ENCODE results near the gene EEA1. TPM values are rescaled to one million over a fixed set of nuclear protein-coding genes. Genes with fewer than 3 reads are reported as not detected.

The EEA1 gene
- total and polyA plus RNA-seq, 2 of the 4 experiments (the other 2 are of a cell fraction): 4.6 to 12.5 TPM

DNA sequence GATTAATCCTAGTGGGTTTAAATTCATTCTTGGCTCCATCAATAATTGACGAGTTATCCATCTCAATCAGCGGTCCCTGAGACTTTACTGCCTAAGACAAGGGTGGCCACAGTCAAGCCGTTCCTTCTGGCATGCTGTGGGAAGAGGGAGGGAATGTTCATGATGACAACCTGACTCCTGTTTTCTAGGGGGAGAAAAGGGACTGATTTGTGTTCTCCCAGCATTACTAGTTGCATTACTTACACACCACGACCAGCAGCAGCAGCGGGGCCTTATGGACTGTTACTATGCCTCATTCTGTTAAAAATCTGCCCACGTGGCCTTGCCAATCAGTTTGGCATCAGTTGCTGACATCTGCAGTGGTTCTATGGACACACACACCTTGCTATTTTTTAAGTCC lies 196.4 kb downstream of the EEA1 start:
- dilution Hi-C loops (cut with HindIII; ENCODE audit: low sequenced_read_pairs, unreplicated experiment) (no loop called here), intact Hi-C loops (cut with micrococcal nuclease) (no loop called here), in situ Hi-C loops (cut with MboI; ENCODE audit: low sequenced_read_pairs) (no loop called here)
- Histone ChIP-seq H3K9ac (ENCODE audit: low read depth, low read length) (no peak overlapping the region), H3K18ac (ENCODE audit: low read depth, low read length) (no peak overlapping the region), H4K8ac (ENCODE audit: low read depth in 2 of 2, low read length in 2 of 2) (no peak overlapping the region), H2BK15ac (ENCODE audit: low read depth, low read length) (no peak overlapping the region), H4K5ac (ENCODE audit: low read depth, low read length) (no peak overlapping the region), H2AK9ac (replicated peaks; ENCODE audit: low read depth, low read length, poor library complexity) (no peak overlapping the region), H3K79me1 (ENCODE audit: low read depth in 1 of 2, low read length in 2 of 2) (no peaks in the 10 kb centered on the region), H3K4me1 (ENCODE audit: control insufficient read depth, insufficient read depth, low read length) (peaks cover 9% of the 10 kb centered on the region), H3K23ac (ENCODE audit: low read depth, low read length) (no peak overlapping the region), H4K20me1 (ENCODE audit: insufficient read depth, low read length) (peaks cover 2% of the 10 kb centered on the region; the same call in 1 of the 2 replicates), H3K4ac (ENCODE audit: low read depth, low read length) (no peak overlapping the region), H3K4me3 (ENCODE audit: insufficient read depth, low read depth, low read length) (no peak overlapping the region), H2BK5ac (ENCODE audit: low read depth, low read length, poor library complexity, severe bottlenecking) (no peak overlapping the region), H4K91ac (ENCODE audit: insufficient read depth, low read depth, low read length) (no peak overlapping the region), H3K27me3 (ENCODE audit: control insufficient read depth, insufficient read depth, low read length) (no peaks in the 10 kb centered on the region), H2BK20ac (ENCODE audit: low read depth, low read length) (no peak overlapping the region), H3K36me3 (ENCODE audit: control insufficient read depth, insufficient read depth, low read length) (no peaks in the 10 kb centered on the region), H2AFZ (replicated peaks; ENCODE audit: low read length, poor library complexity) (no peak overlapping the region), H2BK120ac (ENCODE audit: low read depth, low read length) (no peak overlapping the region), H2AK5ac (ENCODE audit: low read depth, low read length) (no peak overlapping the region), H3K4me2 (ENCODE audit: low read depth, low read length) (no peak overlapping the region), H3K14ac (replicated peaks; ENCODE audit: low read depth, low read length) (no peak overlapping the region), H3K56ac (ENCODE audit: extremely low read depth, insufficient read depth, low read length) (no peak overlapping the region), H3K9me3 (ENCODE audit: control insufficient read depth, insufficient read depth, low read length) (no peaks in the 10 kb centered on the region), H3K27ac (ENCODE audit: insufficient read depth, low read length) (no peak overlapping the region), H3K9me1 (ENCODE audit: insufficient read depth, low read length) (peaks cover 3% of the 10 kb centered on the region)
- CTCF ChIA-PET: no interaction called here
- no TSS peak for BruUV-seq (replicated peaks)
- POLR2A ChIA-PET (ENCODE audit: unreplicated experiment): no interaction called here
- ATAC-seq (ENCODE audit: low read depth) (no peak), DNase-seq (no peak)
- TF ChIP-seq MXI1 (IDR thresholded peaks at IDR 0.05; ENCODE audit: borderline replicate concordance, low read depth, low read length) (no peak), BHLHE40 (IDR thresholded peaks at IDR 0.05; ENCODE audit: low read depth, low read length) (no peak), RCOR1 (IDR thresholded peaks at IDR 0.05; ENCODE audit: insufficient replicate concordance, low read length) (no peak), SMC3 (IDR thresholded peaks at IDR 0.05; ENCODE audit: low read depth, low read length) (no peak), RAD21 (IDR thresholded peaks at IDR 0.05; ENCODE audit: low read length) (no peak), MAZ (IDR thresholded peaks at IDR 0.05; ENCODE audit: borderline replicate concordance, low read depth, low read length) (no peak), MAFK (IDR thresholded peaks at IDR 0.05; ENCODE audit: low read depth, low read length) (no peak), RFX5 (IDR thresholded peaks at IDR 0.05; ENCODE audit: low read depth, low read length) (no peak), NFE2L2 (IDR thresholded peaks at IDR 0.05; ENCODE audit: low read depth, low read length) (no peak), CHD1 (IDR thresholded peaks at IDR 0.05; ENCODE audit: low read depth, low read length) (no peak), CEBPB (IDR thresholded peaks at IDR 0.05; ENCODE audit: low read depth, low read length) (no peak), FOS (IDR thresholded peaks at IDR 0.05; ENCODE audit: low read depth, low read length) (no peak), POLR2A (IDR thresholded peaks at IDR 0.05; ENCODE audit: low read depth, low read length) (no peak)
- TF ChIP-seq, protein P1, sequence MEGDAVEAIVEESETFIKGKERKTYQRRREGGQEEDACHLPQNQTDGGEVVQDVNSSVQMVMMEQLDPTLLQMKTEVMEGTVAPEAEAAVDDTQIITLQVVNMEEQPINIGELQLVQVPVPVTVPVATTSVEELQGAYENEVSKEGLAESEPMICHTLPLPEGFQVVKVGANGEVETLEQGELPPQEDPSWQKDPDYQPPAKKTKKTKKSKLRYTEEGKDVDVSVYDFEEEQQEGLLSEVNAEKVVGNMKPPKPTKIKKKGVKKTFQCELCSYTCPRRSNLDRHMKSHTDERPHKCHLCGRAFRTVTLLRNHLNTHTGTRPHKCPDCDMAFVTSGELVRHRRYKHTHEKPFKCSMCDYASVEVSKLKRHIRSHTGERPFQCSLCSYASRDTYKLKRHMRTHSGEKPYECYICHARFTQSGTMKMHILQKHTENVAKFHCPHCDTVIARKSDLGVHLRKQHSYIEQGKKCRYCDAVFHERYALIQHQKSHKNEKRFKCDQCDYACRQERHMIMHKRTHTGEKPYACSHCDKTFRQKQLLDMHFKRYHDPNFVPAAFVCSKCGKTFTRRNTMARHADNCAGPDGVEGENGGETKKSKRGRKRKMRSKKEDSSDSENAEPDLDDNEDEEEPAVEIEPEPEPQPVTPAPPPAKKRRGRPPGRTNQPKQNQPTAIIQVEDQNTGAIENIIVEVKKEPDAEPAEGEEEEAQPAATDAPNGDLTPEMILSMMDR (conservative IDR thresholded peaks at IDR 0.05; ENCODE audit: low read depth, low read length): no peak
- TF ChIP-seq, protein P2, sequence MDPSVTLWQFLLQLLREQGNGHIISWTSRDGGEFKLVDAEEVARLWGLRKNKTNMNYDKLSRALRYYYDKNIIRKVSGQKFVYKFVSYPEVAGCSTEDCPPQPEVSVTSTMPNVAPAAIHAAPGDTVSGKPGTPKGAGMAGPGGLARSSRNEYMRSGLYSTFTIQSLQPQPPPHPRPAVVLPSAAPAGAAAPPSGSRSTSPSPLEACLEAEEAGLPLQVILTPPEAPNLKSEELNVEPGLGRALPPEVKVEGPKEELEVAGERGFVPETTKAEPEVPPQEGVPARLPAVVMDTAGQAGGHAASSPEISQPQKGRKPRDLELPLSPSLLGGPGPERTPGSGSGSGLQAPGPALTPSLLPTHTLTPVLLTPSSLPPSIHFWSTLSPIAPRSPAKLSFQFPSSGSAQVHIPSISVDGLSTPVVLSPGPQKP (IDR thresholded peaks at IDR 0.05; ENCODE audit: borderline replicate concordance, low read depth, low read length): no peak
- TF ChIP-seq, protein P3, sequence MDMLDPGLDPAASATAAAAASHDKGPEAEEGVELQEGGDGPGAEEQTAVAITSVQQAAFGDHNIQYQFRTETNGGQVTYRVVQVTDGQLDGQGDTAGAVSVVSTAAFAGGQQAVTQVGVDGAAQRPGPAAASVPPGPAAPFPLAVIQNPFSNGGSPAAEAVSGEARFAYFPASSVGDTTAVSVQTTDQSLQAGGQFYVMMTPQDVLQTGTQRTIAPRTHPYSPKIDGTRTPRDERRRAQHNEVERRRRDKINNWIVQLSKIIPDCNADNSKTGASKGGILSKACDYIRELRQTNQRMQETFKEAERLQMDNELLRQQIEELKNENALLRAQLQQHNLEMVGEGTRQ (IDR thresholded peaks at IDR 0.05; ENCODE audit: low read depth, low read length): no peak
- WGBS, 2 experiments (ENCODE audit: extremely low coverage in 2 of 2, insufficient read length in 1 of 2): 79% methylated on average over 3 of the region's 6 CpGs; no CpG with 5 or more reads in 1 of the 2 experiments
